HG02870 (cell line): ENCODE measurements around the gene PAQR5.

Experiments used
- ATAC-seq: cut with Tn5 transposase; IDR thresholded peaks from one replicate; pipeline ENCODE4 v1.9.1; 2021; ENCODE audit warnings: mild to moderate bottlenecking, moderate library complexity; ENCODE audit not compliant: unreplicated experiment

The PAQR5 gene

DNA sequence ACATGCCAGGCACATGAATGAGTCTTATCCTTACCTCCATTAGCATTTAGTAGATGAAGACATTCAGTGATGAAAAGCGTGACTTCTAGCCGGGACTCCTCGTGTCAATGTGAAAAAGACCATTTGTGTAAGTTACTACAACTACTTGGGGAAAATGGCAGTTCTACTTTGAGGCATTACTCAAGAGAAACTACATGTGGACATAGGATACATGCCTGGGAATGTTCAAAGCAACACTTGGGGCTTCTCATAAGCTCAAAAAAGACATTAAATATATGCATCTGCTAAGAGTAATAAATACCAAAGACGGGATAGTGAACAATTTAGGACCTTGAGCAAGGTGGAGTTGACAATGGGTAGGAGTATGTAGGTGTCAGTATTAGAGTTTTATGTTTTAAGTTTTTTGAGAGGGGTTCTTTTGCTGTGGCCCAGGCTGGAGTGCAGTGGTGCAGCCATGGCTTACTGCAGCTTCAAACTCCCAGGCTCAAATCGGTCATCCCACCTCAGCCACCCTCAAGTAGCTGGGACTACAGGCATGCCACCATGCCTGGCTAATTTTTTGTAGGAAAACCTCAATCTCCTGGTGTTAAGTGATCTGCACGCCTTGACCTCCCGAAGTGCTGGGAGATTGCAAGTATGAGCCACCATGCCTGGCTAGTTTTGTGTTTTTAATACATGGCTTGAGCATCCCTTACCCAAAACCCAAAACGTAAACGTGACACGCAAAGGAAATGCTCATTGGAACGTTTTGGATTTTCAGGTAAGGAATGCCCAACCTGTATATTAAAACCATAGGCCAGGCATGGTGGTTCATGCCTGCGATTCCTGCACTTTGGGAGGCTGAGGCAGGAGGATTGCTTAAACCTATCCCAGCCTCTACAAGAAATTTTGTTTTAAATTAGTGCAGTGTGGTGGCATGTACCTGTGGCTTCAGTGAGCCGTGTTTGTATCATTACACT, 157.8 kb downstream of the PAQR5 start:
- ATAC-seq, result no peak
